Inferior parietal cortex (tissue), 1 donor: ENCODE results near the gene SF3B3.

Experiments
- DNase-seq: peaks from one replicate; pipeline ENCODE4 v3.0.0-alpha.2; 2016; ENCODE audit errors: extremely low spot score

SF3B3 gene

GRCh38 chr16:70589998-70590471 is 66.4 kb downstream of the SF3B3 start:
- DNase-seq = no peak

GRCh38 chr16:70590722-70591415 is 67.3 kb downstream of the SF3B3 start:
- no peak for DNase-seq

- DNase-seq = no peak
Measured at GRCh38 chr16:70591615-70592014, 68.0 kb downstream of the SF3B3 start.

- no peak for DNase-seq
Measured at GRCh38 chr16:70592106-70592571, 68.5 kb downstream of the SF3B3 start.

- no peak for DNase-seq
Measured at GRCh38 chr16:70593544-70593943, 69.9 kb downstream of the SF3B3 start.

GRCh38 chr16:70594569-70594968 is 71.0 kb downstream of the SF3B3 start:
- DNase-seq = no peak

- DNase-seq = no peak
Measured at GRCh38 chr16:70597135-70597835, 73.7 kb downstream of the SF3B3 start.

- no peak for DNase-seq
Measured at GRCh38 chr16:70598937-70599503, 75.4 kb downstream of the SF3B3 start.

- DNase-seq = no peak
Measured at GRCh38 chr16:70600730-70601129, 77.1 kb downstream of the SF3B3 start.

GRCh38 chr16:70601576-70602575 is 78.3 kb downstream of the SF3B3 start:
- DNase-seq = no peak

- no peak for DNase-seq
Measured at GRCh38 chr16:70602831-70603230, 79.2 kb downstream of the SF3B3 start.

- DNase-seq = peak; percentile 24
Measured at GRCh38 chr16:70604407-70605282, 81.0 kb downstream of the SF3B3 start.

- DNase-seq = no peak
Measured at GRCh38 chr16:70605283-70605657, 81.7 kb downstream of the SF3B3 start.

GRCh38 chr16:70608521-70608920 is 84.9 kb downstream of the SF3B3 start:
- DNase-seq = no peak

GRCh38 chr16:70610273-70611223 is 86.9 kb downstream of the SF3B3 start:
- no peak for DNase-seq

GRCh38 chr16:70611224-70611598 is 87.6 kb downstream of the SF3B3 start:
- DNase-seq = no peak

- DNase-seq = no peak
Measured at GRCh38 chr16:70611785-70612303, 88.2 kb downstream of the SF3B3 start.

- DNase-seq = no peak
Measured at GRCh38 chr16:70612931-70613330, 89.3 kb downstream of the SF3B3 start.
